Liver (tissue), 9 donors: ENCODE data around the gene ZGLP1. TPM values are rescaled to one million over a fixed set of nuclear protein-coding genes. Genes with fewer than 3 reads are reported as not detected.

Experiments
- DNase-seq: peaks from one replicate; pipeline ENCODE4 v3.0.0-alpha.2; 2017; ENCODE audit warnings: low spot score
- H3K27ac ChIP-seq, 2 donors: one replicate each; pipeline ENCODE4 v1.7.0; 2013; ENCODE audit warnings: inconsistent platforms in 2 of 2, low read length in 2 of 2, control low read depth in 1 of 2, low read depth in 1 of 2, mild to moderate bottlenecking in 1 of 2
- H3K27me3 ChIP-seq, 4 donors: one replicate each; pipeline versions ENCODE4 v1.6.1 to v1.7.0; 2013; ENCODE audit warnings: low read length in 3 of 4, inconsistent platforms in 1 of 4, mild to moderate bottlenecking in 1 of 4, moderate library complexity in 1 of 4; ENCODE audit not compliant: control insufficient read depth in 4 of 4, insufficient read depth in 4 of 4
- H3K36me3 ChIP-seq, 4 donors: one replicate each; pipeline versions ENCODE4 v1.6.1 to v1.7.0; 2013; ENCODE audit warnings: low read length in 3 of 4, mild to moderate bottlenecking in 3 of 4, low read depth in 1 of 4, moderate library complexity in 1 of 4; ENCODE audit not compliant: control insufficient read depth in 4 of 4, insufficient read depth in 3 of 4
- H3K4me1 ChIP-seq, 4 donors: one replicate each; pipeline versions ENCODE4 v1.6.1 to v1.7.0; 2013; ENCODE audit warnings: low read length in 3 of 4, mild to moderate bottlenecking in 3 of 4, moderate library complexity in 1 of 4; ENCODE audit not compliant: control insufficient read depth in 4 of 4, insufficient read depth in 4 of 4
- H3K4me3 ChIP-seq, 3 donors: one replicate each; pipeline versions ENCODE4 v1.6.1 to v1.7.0; 2013; ENCODE audit warnings: low read length in 3 of 3, control low read depth in 1 of 3, low read depth in 1 of 3, mild to moderate bottlenecking in 1 of 3
- H3K9ac ChIP-seq, 2 donors: one replicate each; pipeline ENCODE4 v1.7.0; 2013; ENCODE audit warnings: low read length in 2 of 2, mild to moderate bottlenecking in 2 of 2, moderate library complexity in 2 of 2, control low read depth in 1 of 2, low read depth in 1 of 2
- H3K9me3 ChIP-seq, 4 donors: one replicate each; pipeline versions ENCODE4 v1.6.1 to v1.7.0; 2013; ENCODE audit warnings: low read length in 3 of 4; ENCODE audit not compliant: control insufficient read depth in 4 of 4
- EGR1 ChIP-seq, 2 donors: IDR thresholded peaks; 2 replicates each; pipeline ENCODE4 v1.6.1; 2016 to 2018; ENCODE audit warnings: antibody characterized with exemption in 2 of 2, low read depth in 2 of 2
- FOXA1 ChIP-seq: IDR thresholded peaks from 2 replicates; pipeline ENCODE4 v1.6.1; 2016; ENCODE audit warnings: antibody characterized with exemption
- FOXA2 ChIP-seq: IDR thresholded peaks from 2 replicates; pipeline ENCODE4 v1.6.1; 2016; ENCODE audit warnings: antibody characterized with exemption
- GABPA ChIP-seq, 2 donors: IDR thresholded peaks in 1 of 2; conservative IDR thresholded peaks in 1 of 2; 2 replicates each; pipeline ENCODE4 v1.6.1; 2016; ENCODE audit warnings: antibody characterized with exemption in 2 of 2, mild to moderate bottlenecking in 1 of 2, moderate library complexity in 1 of 2
- HNF4A ChIP-seq, 2 donors: conservative IDR thresholded peaks; 2 replicates each; pipeline ENCODE4 v1.6.1; 2016; ENCODE audit warnings: antibody characterized with exemption in 2 of 2, mild to moderate bottlenecking in 2 of 2
- HNF4G ChIP-seq: IDR thresholded peaks from 2 replicates; pipeline ENCODE4 v1.6.1; 2016; ENCODE audit warnings: antibody characterized with exemption
- JUND ChIP-seq, 2 donors: IDR thresholded peaks; 2 replicates each; pipeline ENCODE4 v1.6.1; 2016; ENCODE audit warnings: antibody characterized with exemption in 2 of 2
- NR2F2 ChIP-seq: IDR thresholded peaks from 2 replicates; pipeline ENCODE4 v1.6.1; 2016; ENCODE audit warnings: antibody characterized with exemption
- RAD21 ChIP-seq, 2 donors: IDR thresholded peaks; 2 replicates each; pipeline ENCODE4 v1.6.1; 2016; ENCODE audit warnings: antibody characterized with exemption in 2 of 2, mild to moderate bottlenecking in 2 of 2
- RXRA ChIP-seq, 2 donors: IDR thresholded peaks; 2 replicates each; pipeline ENCODE4 v1.6.1; 2017 to 2018; ENCODE audit warnings: antibody characterized with exemption in 2 of 2, mild to moderate bottlenecking in 1 of 2
- SP1 ChIP-seq: IDR thresholded peaks from 2 replicates; pipeline ENCODE4 v1.6.1; 2018; ENCODE audit warnings: antibody characterized with exemption, mild to moderate bottlenecking
- TAF1 ChIP-seq: conservative IDR thresholded peaks from 2 replicates; pipeline ENCODE4 v1.6.1; 2016; ENCODE audit warnings: antibody characterized with exemption, mild to moderate bottlenecking
- YY1 ChIP-seq: IDR thresholded peaks from 2 replicates; pipeline ENCODE4 v1.6.1; 2016; ENCODE audit warnings: antibody characterized with exemption, mild to moderate bottlenecking
- WGBS: extraction: QIAGEN DNeasy Blood & Tissue Kit; methylation state at CpG from one replicate; pipeline ENCODE4 v1.1.7; 2013; 5-methylcytosine and 5-hydroxymethylcytosine counted together
- polyA plus RNA-seq, 2 donors: library from polyadenylated mRNA; stranded (reverse) in 1 of 2; unstranded in 1 of 2; fragments of 200-250 nt in 1 of 2; fragments of >200 nt in 1 of 2; fragmentation: Nextera tagmentation in 1 of 2; extraction: Ambion mirVana in 1 of 2; gene quantifications; one replicate each; pipeline versions ENCODE4 v1.2.1 to v1.2.3, GENCODE V29; 2013 to 2015
- total RNA-seq, 2 donors: library from RNA; depleted of rRNA; stranded (reverse); fragments of >200 nt; gene quantifications; one replicate each; pipeline ENCODE4 v1.2.3, GENCODE V29; 2014
- TF ChIP-seq, protein P1 (sequence below): IDR thresholded peaks from 2 replicates; pipeline ENCODE4 v1.6.1; 2016; ENCODE audit warnings: antibody characterized with exemption
- TF ChIP-seq, protein P2 (sequence below): IDR thresholded peaks from 2 replicates; pipeline ENCODE4 v1.6.1; 2016; ENCODE audit warnings: antibody characterized with exemption, mild to moderate bottlenecking
- TF ChIP-seq, protein P3 (sequence below): IDR thresholded peaks from 2 replicates; pipeline ENCODE4 v1.6.1; 2016; ENCODE audit warnings: antibody characterized with exemption
- TF ChIP-seq, protein P4 (sequence below): IDR thresholded peaks from 2 replicates; pipeline ENCODE4 v1.6.1; 2016; ENCODE audit warnings: antibody characterized with exemption
- TF ChIP-seq, protein P5 (sequence below): fragments of 150-350 bp; IDR thresholded peaks from 2 replicates; pipeline ENCODE4 v1.5.1; 2017; ENCODE audit warnings: improper control_type of control experiment, low read depth, low read length; ENCODE audit not compliant: missing input control
- donor health status: healthy.
- donor health status: healthy.
- donor health status: healthy.
- donor health status: healthy.
- donor health status: healthy.

The ZGLP1 gene
- total and polyA plus RNA-seq, 4 donors, result 0.61 to 1.2 (median 0.82) TPM

DNA sequence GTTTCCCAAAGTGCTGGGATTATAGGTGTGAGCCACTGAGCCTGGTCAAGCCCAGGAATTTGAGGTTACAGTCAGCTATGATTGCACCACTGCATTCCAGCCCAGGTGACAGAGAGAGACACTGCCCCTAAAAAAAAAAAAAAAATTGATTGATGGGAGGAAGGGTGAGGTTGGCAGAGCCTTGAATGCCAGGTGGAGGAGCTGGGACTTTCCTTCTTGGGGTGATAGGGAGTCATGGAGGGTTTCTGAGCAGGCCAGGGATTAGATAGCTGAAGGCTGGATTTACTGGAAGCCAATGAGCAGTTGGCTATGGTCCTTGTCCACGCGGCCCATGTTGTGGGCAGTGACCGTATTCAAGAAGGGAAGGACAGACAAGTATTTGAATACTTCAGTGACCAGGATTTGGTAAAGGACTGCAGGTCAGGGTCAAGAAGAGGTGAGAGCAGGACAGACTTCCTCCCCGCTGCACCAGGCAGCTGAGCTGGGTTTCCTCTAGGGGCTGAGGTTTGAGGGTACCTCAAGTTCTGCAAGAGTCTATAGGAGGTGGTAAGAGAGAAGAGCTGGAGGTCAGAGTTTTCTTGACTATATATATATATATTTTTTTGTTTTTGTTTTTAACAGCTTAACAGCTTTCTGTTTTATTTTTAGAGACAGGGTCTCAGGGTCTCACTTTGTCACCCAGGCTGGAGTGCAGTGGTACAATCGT, 29.7 kb downstream of the ZGLP1 start:
- Histone ChIP-seq H3K9me3 (no peaks in the 10 kb centered on the region), H3K4me3 (no peak overlapping the region), H3K27ac (no peak overlapping the region), H3K4me1 (no peaks in the 10 kb centered on the region), H3K36me3 (peaks cover 14 to 64% (median 36%) of the 10 kb centered on the region in 4 donors), H3K9ac (no peak overlapping the region), H3K27me3 (no peaks in the 10 kb centered on the region)
- DNase-seq, result no peak
- 76% methylated on average over 5 of the region's 5 CpGs for WGBS
- TF ChIP-seq, protein P1, sequence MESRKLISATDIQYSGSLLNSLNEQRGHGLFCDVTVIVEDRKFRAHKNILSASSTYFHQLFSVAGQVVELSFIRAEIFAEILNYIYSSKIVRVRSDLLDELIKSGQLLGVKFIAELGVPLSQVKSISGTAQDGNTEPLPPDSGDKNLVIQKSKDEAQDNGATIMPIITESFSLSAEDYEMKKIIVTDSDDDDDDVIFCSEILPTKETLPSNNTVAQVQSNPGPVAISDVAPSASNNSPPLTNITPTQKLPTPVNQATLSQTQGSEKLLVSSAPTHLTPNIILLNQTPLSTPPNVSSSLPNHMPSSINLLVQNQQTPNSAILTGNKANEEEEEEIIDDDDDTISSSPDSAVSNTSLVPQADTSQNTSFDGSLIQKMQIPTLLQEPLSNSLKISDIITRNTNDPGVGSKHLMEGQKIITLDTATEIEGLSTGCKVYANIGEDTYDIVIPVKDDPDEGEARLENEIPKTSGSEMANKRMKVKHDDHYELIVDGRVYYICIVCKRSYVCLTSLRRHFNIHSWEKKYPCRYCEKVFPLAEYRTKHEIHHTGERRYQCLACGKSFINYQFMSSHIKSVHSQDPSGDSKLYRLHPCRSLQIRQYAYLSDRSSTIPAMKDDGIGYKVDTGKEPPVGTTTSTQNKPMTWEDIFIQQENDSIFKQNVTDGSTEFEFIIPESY, result no peak
- TF ChIP-seq HNF4G, result no peak
- no peak for TF ChIP-seq RAD21 (IDR thresholded peaks at IDR 0.05)
- no peak for TF ChIP-seq TAF1
- TF ChIP-seq NR2F2, result no peak
- TF ChIP-seq SP1, result no peak
- TF ChIP-seq YY1, result no peak
- no peak for TF ChIP-seq GABPA (IDR thresholded peaks at IDR 0.05 in 1 of 2, conservative IDR thresholded peaks at IDR 0.05 in 1 of 2)
- TF ChIP-seq, protein P2, sequence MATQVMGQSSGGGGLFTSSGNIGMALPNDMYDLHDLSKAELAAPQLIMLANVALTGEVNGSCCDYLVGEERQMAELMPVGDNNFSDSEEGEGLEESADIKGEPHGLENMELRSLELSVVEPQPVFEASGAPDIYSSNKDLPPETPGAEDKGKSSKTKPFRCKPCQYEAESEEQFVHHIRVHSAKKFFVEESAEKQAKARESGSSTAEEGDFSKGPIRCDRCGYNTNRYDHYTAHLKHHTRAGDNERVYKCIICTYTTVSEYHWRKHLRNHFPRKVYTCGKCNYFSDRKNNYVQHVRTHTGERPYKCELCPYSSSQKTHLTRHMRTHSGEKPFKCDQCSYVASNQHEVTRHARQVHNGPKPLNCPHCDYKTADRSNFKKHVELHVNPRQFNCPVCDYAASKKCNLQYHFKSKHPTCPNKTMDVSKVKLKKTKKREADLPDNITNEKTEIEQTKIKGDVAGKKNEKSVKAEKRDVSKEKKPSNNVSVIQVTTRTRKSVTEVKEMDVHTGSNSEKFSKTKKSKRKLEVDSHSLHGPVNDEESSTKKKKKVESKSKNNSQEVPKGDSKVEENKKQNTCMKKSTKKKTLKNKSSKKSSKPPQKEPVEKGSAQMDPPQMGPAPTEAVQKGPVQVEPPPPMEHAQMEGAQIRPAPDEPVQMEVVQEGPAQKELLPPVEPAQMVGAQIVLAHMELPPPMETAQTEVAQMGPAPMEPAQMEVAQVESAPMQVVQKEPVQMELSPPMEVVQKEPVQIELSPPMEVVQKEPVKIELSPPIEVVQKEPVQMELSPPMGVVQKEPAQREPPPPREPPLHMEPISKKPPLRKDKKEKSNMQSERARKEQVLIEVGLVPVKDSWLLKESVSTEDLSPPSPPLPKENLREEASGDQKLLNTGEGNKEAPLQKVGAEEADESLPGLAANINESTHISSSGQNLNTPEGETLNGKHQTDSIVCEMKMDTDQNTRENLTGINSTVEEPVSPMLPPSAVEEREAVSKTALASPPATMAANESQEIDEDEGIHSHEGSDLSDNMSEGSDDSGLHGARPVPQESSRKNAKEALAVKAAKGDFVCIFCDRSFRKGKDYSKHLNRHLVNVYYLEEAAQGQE, result no peak
- TF ChIP-seq, protein P3, sequence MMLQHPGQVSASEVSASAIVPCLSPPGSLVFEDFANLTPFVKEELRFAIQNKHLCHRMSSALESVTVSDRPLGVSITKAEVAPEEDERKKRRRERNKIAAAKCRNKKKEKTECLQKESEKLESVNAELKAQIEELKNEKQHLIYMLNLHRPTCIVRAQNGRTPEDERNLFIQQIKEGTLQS, result no peak
- TF ChIP-seq FOXA2, result no peak
- TF ChIP-seq RXRA (IDR thresholded peaks at IDR 0.05), result no peak
- no peak for TF ChIP-seq JUND (IDR thresholded peaks at IDR 0.05)
- TF ChIP-seq FOXA1, result no peak
- TF ChIP-seq, protein P4, sequence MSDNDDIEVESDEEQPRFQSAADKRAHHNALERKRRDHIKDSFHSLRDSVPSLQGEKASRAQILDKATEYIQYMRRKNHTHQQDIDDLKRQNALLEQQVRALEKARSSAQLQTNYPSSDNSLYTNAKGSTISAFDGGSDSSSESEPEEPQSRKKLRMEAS, result no peak
- TF ChIP-seq, protein P5, sequence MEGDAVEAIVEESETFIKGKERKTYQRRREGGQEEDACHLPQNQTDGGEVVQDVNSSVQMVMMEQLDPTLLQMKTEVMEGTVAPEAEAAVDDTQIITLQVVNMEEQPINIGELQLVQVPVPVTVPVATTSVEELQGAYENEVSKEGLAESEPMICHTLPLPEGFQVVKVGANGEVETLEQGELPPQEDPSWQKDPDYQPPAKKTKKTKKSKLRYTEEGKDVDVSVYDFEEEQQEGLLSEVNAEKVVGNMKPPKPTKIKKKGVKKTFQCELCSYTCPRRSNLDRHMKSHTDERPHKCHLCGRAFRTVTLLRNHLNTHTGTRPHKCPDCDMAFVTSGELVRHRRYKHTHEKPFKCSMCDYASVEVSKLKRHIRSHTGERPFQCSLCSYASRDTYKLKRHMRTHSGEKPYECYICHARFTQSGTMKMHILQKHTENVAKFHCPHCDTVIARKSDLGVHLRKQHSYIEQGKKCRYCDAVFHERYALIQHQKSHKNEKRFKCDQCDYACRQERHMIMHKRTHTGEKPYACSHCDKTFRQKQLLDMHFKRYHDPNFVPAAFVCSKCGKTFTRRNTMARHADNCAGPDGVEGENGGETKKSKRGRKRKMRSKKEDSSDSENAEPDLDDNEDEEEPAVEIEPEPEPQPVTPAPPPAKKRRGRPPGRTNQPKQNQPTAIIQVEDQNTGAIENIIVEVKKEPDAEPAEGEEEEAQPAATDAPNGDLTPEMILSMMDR, result no peak
- TF ChIP-seq EGR1 (IDR thresholded peaks at IDR 0.05; ENCODE audit: low read depth in 2 of 2), result no peak
- no peak for TF ChIP-seq HNF4A (conservative IDR thresholded peaks at IDR 0.05)
